Breast epithelium (tissue), 4 donors: ENCODE results near the gene ARMH1. TPM values are rescaled to one million over a fixed set of nuclear protein-coding genes. Genes with fewer than 3 reads are reported as not detected.

Experiments used
- DNase-seq, 2 donors: peaks; one replicate each; pipeline ENCODE4 v3.0.0-alpha.2; 2019; ENCODE audit warnings: low spot score in 2 of 2
- H3K27ac ChIP-seq, 2 donors: fragments of 200-600 bp; sonication (generic) in 1 of 2; one replicate each; pipeline ENCODE4 v1.5.1; 2016 to 2019; ENCODE audit warnings: mild to moderate bottlenecking in 1 of 2
- H3K27me3 ChIP-seq, 2 donors: fragments of 200-600 bp; sonication (generic) in 1 of 2; one replicate each; pipeline versions ENCODE4 v1.5.1 to v1.6.0; 2017 to 2019; ENCODE audit warnings: control low read depth in 1 of 2, mild to moderate bottlenecking in 1 of 2
- H3K36me3 ChIP-seq: fragments of 200-600 bp; one replicate; pipeline ENCODE4 v1.5.1; 2019
- H3K4me1 ChIP-seq, 2 donors: fragments of 200-600 bp; sonication (generic); one replicate each; pipeline ENCODE4 v1.5.1; 2016 to 2019; ENCODE audit warnings: control low read depth in 1 of 2
- H3K4me3 ChIP-seq, 3 donors: fragments of 200-600 bp; sonication (generic); 1 replicate in 2 of 3; 2 replicates in 1 of 3; pipeline ENCODE4 v1.5.1; 2016 to 2019; ENCODE audit warnings: mild to moderate bottlenecking in 3 of 3, moderate library complexity in 2 of 3
- H3K9me3 ChIP-seq, 2 donors: fragments of 200-600 bp; sonication (generic) in 1 of 2; one replicate each; pipeline ENCODE4 v1.5.1; 2016 to 2019; ENCODE audit warnings: control low read depth in 1 of 2
- POLR2A ChIP-seq: fragments of 450-650 bp; IDR thresholded peaks from one replicate; pipeline ENCODE4 v1.6.1; 2016; ENCODE audit warnings: antibody characterized with exemption, mild to moderate bottlenecking, moderate library complexity
- POLR2AphosphoS5 ChIP-seq, 3 donors: sonication (generic); formaldehyde crosslinking; IDR thresholded peaks; one replicate each; pipeline ENCODE4 v1.6.1; 2017; ENCODE audit warnings: antibody characterized with exemption in 3 of 3
- intact Hi-C: fragments of 100-400 bp; cut with DNase I; formaldehyde crosslinking; loops from one replicate; pipeline ENCODE4 v1.15.1; 2023; ENCODE audit warnings: low total_unique reads
- total RNA-seq, 3 donors: library from RNA; depleted of rRNA; stranded (reverse); fragments of >200 nt; gene quantifications; one replicate each; pipeline ENCODE4 v1.1.0, GENCODE V29; 2016
- TF ChIP-seq, protein P1 (sequence below), 3 donors: fragments of 450-650 bp; IDR thresholded peaks; one replicate each; pipeline ENCODE4 v1.5.1; 2016 to 2017; ENCODE audit warnings: antibody characterized with exemption in 3 of 3, mild to moderate bottlenecking in 3 of 3, moderate library complexity in 3 of 3

The ARMH1 gene
- total RNA-seq, 3 donors from 2014 or later = 1.8 to 3.8 (median 2.9) TPM

DNA sequence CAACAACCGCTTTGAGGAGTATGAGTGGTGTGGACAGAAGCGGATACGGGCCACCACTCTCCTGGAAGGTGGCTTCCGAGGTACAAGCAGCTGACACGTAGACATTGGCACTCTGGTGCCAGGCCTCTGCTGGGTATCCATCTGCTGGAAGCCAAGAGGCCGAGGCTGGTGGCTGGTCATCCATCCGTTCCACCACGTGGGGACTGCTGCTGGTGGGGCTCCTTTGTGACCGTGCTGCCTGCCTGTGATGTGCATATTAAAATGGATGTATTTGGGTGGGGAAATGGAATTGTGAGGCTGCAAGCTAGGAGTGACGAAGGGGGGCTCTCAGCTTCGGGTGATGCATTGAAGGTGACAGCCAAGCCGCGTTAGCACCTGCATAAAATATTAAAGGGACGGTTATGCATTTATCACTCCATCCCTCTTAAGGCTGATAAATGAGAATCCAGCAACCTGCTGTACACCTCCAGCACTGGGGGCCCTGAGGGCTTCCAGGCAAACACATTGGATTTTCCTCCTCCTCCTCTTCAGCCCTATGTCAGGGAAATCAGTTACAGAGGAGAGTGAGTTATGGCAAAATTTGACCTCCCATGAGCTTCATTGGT lies 38.3 kb upstream of the ARMH1 start:
- H3K27ac ChIP-seq = no peak overlapping the region
- peaks cover 20% of the 10 kb centered on the region for H3K36me3 ChIP-seq
- no peak for DNase-seq
- no peaks in the 10 kb centered on the region for H3K9me3 ChIP-seq
- peaks cover 6 to 14% of the 10 kb centered on the region in 2 donors for H3K4me1 ChIP-seq
- H3K4me3 ChIP-seq = no peak overlapping the region
- intact Hi-C loops = no loop called here
- TF ChIP-seq POLR2AphosphoS5 (IDR thresholded peaks at IDR 0.05) (no peak), POLR2A (no peak)
- TF ChIP-seq, protein P1, sequence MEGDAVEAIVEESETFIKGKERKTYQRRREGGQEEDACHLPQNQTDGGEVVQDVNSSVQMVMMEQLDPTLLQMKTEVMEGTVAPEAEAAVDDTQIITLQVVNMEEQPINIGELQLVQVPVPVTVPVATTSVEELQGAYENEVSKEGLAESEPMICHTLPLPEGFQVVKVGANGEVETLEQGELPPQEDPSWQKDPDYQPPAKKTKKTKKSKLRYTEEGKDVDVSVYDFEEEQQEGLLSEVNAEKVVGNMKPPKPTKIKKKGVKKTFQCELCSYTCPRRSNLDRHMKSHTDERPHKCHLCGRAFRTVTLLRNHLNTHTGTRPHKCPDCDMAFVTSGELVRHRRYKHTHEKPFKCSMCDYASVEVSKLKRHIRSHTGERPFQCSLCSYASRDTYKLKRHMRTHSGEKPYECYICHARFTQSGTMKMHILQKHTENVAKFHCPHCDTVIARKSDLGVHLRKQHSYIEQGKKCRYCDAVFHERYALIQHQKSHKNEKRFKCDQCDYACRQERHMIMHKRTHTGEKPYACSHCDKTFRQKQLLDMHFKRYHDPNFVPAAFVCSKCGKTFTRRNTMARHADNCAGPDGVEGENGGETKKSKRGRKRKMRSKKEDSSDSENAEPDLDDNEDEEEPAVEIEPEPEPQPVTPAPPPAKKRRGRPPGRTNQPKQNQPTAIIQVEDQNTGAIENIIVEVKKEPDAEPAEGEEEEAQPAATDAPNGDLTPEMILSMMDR (IDR thresholded peaks at IDR 0.05) = no peak
- H3K27me3 ChIP-seq = no peaks in the 10 kb centered on the region

DNA sequence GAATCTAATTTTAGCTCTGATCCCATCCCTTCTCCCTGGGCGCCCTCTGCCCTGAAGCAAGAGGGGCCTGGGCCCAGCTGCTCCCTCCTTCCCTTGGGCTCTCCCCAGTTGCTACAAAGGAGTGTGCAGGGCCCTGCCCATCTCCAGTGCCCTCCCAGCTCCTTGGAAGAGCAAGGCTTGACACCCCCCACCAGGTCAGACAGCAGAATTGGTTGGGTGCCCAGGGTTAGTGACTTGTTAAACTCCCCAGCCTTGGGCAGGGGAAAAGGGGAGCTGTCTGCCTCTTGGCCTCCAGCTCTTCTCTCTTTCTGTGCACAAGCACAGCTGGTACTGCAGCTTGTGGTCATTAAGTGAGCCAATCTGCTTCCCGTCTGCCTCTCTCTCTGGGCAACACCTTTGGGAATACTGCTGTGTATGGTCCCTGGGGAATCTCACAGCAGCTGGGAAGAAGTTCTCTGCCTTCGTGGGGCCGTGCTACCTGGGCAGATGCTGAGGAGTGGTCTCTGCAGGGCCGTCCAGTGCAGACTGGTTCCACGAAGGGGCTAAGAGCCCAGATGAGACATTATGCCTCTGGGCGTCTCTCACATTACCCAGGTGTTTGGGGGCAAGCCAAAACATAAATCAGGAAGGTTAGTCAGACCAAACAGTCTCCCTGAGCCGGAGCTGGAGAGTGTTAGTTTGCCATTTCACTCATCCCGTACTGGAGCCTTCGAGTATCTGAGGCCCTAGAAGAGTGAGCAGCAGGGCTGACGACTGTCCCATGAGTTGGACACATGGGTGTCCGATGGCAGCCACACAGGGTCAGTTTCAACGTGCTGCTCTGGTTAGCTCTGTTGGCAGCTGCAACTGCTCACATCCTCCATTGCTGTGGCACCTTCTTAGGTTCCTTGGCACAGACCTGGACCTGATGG lies 37.6 kb upstream of the ARMH1 start:
- Histone ChIP-seq H3K4me1 (peaks cover 6 to 14% of the 10 kb centered on the region in 2 donors), H3K36me3 (peaks cover 20% of the 10 kb centered on the region), H3K27ac (no peak overlapping the region), H3K27me3 (no peaks in the 10 kb centered on the region), H3K4me3 (no peak overlapping the region), H3K9me3 (no peaks in the 10 kb centered on the region)
- no peak for DNase-seq
- intact Hi-C loops = no loop called here
- no peak for TF ChIP-seq POLR2AphosphoS5 (IDR thresholded peaks at IDR 0.05)
- no peak for TF ChIP-seq POLR2A
- TF ChIP-seq, protein P1 (IDR thresholded peaks at IDR 0.05) = no peak

DNA sequence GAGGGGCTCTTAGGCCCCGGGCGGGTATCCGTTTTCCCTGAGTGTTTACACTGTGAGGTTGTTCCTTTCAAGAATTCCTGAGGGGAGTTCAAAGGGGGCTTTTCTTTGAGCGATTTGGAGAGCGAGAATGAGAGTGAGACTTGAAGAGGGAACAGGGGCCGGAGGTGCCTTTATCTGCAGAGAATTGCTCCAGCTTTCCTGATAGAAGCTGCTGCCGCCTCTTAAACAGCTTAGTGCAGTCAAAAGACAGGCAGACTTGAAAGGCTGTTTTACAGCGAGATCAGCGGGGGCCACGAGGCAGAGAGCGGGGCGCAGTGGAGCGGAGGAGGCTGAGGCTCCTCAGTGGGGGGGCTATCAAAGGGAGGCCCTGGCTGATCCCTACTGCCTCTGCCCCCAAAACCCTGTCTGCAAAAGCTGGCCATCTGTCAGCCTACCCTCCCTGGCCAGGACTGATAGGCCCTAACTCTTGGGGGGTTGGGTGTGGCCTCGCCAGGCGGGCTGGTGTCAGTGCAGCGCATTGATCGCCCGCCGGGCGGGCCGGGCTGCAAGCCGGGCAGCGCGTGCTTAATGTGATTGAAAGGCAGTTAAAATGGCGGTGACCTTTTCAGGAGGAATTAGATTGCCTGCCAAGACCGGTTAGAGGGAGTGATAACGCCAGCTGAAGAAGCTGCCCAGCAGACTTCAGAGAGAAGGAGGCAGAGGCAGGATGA lies 36.7 kb upstream of the ARMH1 start:
- H3K9me3 ChIP-seq = no peaks in the 10 kb centered on the region
- H3K27ac ChIP-seq = no peak overlapping the region
- H3K4me1 ChIP-seq = peaks cover 3 to 11% of the 10 kb centered on the region in 2 donors
- no peak overlapping the region for H3K4me3 ChIP-seq
- no peak for DNase-seq
- intact Hi-C loops = no loop called here
- TF ChIP-seq POLR2AphosphoS5 (IDR thresholded peaks at IDR 0.05) (no peak), POLR2A (no peak)
- TF ChIP-seq, protein P1 (IDR thresholded peaks at IDR 0.05) = no peak
- H3K27me3 ChIP-seq = no peaks in the 10 kb centered on the region
- peaks cover 20% of the 10 kb centered on the region for H3K36me3 ChIP-seq

DNA sequence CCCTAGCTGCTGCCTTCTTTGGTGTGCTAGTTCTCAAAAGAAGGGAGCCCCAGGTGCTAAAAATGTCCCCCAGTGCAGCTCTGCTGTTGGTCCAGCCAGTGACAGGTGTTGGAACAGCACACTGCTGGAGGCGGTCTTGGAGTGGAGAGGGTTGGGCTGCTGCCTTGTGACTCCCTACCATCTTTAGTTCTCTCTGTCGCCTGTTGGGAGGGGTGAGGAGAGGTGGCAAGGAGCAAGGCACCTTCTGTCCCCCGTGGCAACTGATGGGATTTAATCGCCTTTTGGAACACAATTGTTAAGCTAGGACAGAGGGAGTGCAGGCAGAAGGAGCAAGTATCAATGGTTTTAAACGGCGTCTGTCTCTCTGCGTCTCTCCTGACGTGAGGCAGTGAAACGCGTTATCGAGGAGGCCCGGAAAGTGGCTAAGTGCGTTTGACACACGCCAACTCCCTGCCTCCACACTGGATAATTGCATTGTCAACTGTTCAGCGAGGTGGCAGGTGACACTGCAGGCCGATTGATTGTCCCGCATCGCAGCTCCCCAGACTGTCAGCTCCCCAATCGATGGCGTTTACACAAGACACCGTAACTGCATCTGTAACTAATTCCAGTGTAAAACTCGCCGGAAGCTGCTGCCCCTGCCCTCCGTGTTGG lies 34.2 kb upstream of the ARMH1 start:
- Histone ChIP-seq H3K9me3 (no peaks in the 10 kb centered on the region), H3K36me3 (peaks cover 20% of the 10 kb centered on the region), H3K4me1 (peaks cover 0 to 11% of the 10 kb centered on the region in 2 donors), H3K27me3 (no peaks in the 10 kb centered on the region), H3K27ac (no peak overlapping the region), H3K4me3 (no peak overlapping the region)
- intact Hi-C loops = no loop called here
- DNase-seq = no peak
- TF ChIP-seq, protein P1 (IDR thresholded peaks at IDR 0.05) = no peak
- TF ChIP-seq POLR2A = no peak
- no peak for TF ChIP-seq POLR2AphosphoS5 (IDR thresholded peaks at IDR 0.05)
